ENCODE data around the gene FNBP1.

DNA sequence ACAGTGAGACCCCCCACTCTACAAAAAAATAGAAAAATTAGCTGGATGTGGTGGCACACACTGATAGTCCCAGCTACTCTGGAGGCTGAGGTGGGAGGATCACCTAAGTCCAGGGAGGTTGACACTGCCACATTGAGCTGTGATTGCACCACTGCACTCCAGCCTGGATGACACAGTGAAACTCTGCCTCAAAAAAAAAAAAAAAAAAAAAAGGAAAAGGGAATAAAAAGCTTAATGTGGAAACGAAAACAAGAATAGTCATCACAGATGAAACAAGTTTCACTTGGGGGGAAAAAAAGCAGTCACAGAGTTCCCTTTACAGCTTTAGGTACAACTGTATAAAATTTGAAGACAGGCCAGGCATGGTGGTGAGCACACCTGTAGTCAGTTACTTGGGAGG, 84.2 kb downstream of the FNBP1 start:
- no peak for TF ChIP-seq CTCF (IDR thresholded peaks at IDR 0.05)
- no peak for TF ChIP-seq POLR2A (IDR thresholded peaks at IDR 0.05)
- TF ChIP-seq POLR2AphosphoS5 (IDR thresholded peaks at IDR 0.05) = no peak
- no peak for TF ChIP-seq EP300 (IDR thresholded peaks at IDR 0.05)
